Mucosa of rectum (tissue), 2 donors: Measurements from ENCODE around the gene SETD2.

Experiments
- H3K27ac ChIP-seq, 2 donors: one replicate each; pipeline ENCODE4 v1.7.0; 2013; ENCODE audit warnings: inconsistent platforms in 2 of 2, low read depth in 2 of 2, low read length in 2 of 2
- H3K27me3 ChIP-seq, 2 donors: one replicate each; pipeline ENCODE4 v1.7.0; 2013; ENCODE audit warnings: low read length in 2 of 2; ENCODE audit not compliant: control insufficient read depth in 2 of 2, insufficient read depth in 2 of 2
- H3K36me3 ChIP-seq, 2 donors: one replicate each; pipeline ENCODE4 v1.7.0; 2013; ENCODE audit warnings: low read length in 2 of 2; ENCODE audit not compliant: control insufficient read depth in 2 of 2, insufficient read depth in 2 of 2
- H3K4me1 ChIP-seq, 2 donors: one replicate each; pipeline ENCODE4 v1.7.0; 2013; ENCODE audit warnings: low read length in 2 of 2, mild to moderate bottlenecking in 1 of 2; ENCODE audit not compliant: control insufficient read depth in 2 of 2, insufficient read depth in 2 of 2
- H3K4me3 ChIP-seq, 2 donors: one replicate each; pipeline ENCODE4 v1.7.0; 2013; ENCODE audit warnings: low read length in 2 of 2
- H3K9ac ChIP-seq, 2 donors: one replicate each; pipeline ENCODE4 v1.7.0; 2013; ENCODE audit warnings: low read length in 2 of 2, low read depth in 1 of 2, mild to moderate bottlenecking in 1 of 2
- H3K9me3 ChIP-seq, 2 donors: one replicate each; pipeline ENCODE4 v1.7.0; 2013; ENCODE audit warnings: low read length in 2 of 2; ENCODE audit not compliant: control insufficient read depth in 2 of 2
- donor health status: healthy.
- donor health status: Normal muscosa, but diverticular disease.

SETD2 gene

DNA sequence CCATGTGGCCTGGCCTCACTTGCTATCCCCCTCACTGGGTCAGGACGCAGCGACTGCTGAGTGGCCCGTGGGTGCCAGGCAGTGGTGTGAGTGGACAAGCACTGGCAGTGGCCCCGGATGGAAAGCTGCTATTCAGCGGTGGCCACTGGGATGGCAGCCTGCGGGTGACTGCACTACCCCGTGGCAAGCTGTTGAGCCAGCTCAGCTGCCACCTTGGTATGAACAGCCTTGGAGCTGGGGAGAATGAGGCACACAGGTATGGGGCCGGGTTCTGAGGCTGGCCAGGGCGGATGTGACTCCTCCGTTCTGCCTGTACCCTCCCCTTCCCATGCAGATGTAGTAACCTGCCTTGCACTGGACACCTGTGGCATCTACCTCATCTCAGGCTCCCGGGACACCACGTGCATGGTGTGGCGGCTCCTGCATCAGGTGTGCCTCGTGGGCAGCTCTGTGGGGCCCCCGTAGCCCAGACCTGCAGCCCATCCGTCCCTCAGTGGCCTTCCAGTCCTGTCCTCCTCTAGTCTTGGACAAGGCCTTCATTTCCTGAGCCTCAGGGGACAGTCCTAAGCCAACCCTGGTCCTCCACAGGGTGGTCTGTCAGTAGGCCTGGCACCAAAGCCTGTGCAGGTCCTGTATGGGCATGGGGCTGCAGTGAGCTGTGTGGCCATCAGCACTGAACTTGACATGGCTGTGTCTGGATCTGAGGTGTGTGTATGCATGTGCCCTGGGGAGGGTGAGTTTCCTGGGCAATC is 156.3 kb downstream of the SETD2 start:
- H3K36me3 ChIP-seq: peaks cover 37 to 46% of the 10 kb centered on the region in 2 donors
- no peaks in the 10 kb centered on the region for H3K4me1 ChIP-seq
- H3K9ac ChIP-seq: no peak overlapping the region
- no peaks in the 10 kb centered on the region for H3K9me3 ChIP-seq
- H3K27ac ChIP-seq: no peak overlapping the region
- H3K27me3 ChIP-seq: no peaks in the 10 kb centered on the region
- H3K4me3 ChIP-seq: no peak overlapping the region

DNA sequence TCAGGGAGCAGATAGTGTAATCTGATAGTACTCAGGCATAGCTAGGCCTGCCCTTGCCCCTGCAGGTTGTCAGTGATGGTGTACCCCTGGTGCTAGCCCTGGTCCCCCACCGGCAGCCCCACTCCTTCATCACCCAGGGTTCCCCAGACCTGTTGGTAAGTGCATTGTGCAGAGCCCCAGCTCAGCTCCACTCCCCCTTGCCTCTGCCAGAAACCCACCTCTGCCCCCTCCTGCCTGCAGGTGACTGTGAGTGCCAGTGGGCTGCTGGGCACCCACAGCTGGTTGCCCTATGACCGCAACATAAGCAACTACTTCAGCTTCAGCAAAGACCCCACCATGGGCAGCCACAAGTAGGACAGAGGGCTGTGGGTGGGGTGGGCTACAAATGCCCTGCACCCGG is 156.9 kb downstream of the SETD2 start:
- Histone ChIP-seq H3K9me3 (no peaks in the 10 kb centered on the region), H3K9ac (no peak overlapping the region), H3K4me3 (no peak overlapping the region), H3K36me3 (peaks cover 42 to 51% of the 10 kb centered on the region in 2 donors), H3K4me1 (no peaks in the 10 kb centered on the region), H3K27ac (no peak overlapping the region), H3K27me3 (no peaks in the 10 kb centered on the region)

DNA sequence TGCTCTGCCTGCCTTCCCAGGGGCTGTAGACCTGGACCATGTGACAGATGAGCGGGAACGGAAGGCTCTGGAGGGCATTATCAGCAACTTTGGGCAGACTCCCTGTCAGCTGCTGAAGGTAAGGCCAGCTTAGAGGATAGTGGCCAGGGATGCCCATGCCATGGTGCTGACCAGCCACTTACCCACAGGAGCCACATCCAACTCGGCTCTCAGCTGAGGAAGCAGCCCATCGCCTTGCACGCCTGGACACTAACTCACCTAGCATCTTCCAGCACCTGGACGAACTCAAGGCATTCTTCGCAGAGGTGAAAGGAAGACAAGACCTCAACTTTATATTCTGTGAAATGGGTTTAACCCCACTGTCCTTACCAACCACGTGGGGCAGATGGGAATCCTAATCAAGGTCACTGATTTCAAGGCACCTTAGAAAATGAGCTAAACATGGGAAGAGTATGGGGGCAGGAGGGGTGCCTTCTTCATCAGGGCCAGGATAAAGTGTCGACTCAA is 157.7 kb downstream of the SETD2 start:
- no peak overlapping the region for H3K27ac ChIP-seq
- no peak overlapping the region for H3K4me3 ChIP-seq
- H3K36me3 ChIP-seq: peaks cover 50 to 59% of the 10 kb centered on the region in 2 donors
- H3K9me3 ChIP-seq: no peaks in the 10 kb centered on the region
- no peaks in the 10 kb centered on the region for H3K4me1 ChIP-seq
- H3K9ac ChIP-seq: no peak overlapping the region
- H3K27me3 ChIP-seq: no peaks in the 10 kb centered on the region

DNA sequence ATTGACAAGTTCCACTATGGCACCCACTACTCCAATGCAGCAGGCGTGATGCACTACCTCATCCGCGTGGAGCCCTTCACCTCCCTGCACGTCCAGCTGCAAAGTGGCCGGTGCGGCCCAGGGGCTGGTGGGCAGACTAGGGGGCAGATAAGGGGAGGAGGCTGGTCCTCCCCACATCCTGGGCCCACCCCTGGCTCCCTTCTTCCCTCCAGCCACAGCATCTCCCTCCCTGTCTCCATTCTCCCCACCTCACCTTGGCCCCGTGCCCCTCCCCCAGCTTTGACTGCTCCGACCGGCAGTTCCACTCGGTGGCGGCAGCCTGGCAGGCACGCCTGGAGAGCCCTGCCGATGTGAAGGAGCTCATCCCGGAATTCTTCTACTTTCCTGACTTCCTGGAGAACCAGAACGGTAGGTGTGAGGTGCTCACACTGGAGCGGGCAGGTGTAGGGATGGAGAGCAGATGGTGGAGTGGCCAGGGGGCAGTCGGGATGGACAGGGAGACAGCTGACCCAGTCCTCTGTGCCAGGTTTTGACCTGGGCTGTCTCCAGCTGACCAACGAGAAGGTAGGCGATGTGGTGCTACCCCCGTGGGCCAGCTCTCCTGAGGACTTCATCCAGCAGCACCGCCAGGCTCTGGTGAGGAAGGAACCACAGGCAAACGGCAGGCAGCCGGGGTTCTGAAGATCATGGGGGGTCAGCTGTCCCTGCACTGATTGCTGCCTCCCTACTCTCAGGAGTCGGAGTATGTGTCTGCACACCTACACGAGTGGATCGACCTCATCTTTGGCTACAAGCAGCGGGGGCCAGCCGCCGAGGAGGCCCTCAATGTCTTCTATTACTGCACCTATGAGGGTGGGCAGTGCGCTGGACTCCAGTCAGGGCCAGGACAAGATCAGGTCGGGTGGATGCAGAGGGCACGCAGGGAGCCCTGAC is 158.4 kb downstream of the SETD2 start:
- peaks cover 54 to 66% of the 10 kb centered on the region in 2 donors for H3K36me3 ChIP-seq
- H3K9ac ChIP-seq: no peak overlapping the region

DNA sequence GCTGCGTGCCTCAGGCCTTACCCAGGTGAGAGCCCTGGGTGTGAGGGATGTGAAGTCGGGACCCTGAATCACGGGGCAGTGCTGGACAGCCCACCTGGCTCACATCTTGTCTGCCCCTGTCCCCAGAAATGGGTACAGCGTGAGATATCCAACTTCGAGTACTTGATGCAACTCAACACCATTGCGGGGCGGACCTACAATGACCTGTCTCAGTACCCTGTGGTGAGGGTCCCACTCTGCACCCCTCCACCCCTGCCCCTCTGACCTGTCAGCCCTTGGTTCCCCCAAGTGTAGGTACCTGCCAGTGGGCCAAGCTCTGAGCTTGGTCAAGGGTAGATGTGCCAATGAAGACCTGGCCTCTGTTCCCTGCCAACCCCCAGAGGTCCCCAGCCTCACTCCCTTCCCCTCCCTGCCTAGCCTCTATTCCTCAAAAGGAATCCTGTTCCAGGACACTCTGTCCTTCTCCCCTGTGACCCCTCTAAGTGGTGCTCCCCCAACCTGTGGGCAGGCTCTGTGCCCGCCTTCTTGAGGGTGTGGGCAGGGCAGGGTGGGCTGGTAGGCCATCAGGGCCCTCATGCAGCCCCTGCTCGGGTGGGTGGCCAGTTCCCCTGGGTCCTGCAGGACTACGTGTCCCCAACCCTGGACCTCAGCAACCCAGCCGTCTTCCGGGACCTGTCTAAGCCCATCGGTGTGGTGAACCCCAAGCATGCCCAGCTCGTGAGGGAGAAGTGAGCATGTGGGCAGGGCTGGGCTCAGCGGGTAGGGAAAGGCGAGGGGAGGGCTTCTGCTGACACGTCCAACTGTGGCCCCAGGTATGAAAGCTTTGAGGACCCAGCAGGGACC is 159.3 kb downstream of the SETD2 start:
- H3K4me3 ChIP-seq: no peak overlapping the region

More for the DNA sequence above, 158.4 kb downstream of the SETD2 start:
- H3K27ac ChIP-seq: no peak overlapping the region
- H3K27me3 ChIP-seq: no peaks in the 10 kb centered on the region
- no peaks in the 10 kb centered on the region for H3K9me3 ChIP-seq
- H3K4me3 ChIP-seq: no peak overlapping the region
- H3K4me1 ChIP-seq: no peaks in the 10 kb centered on the region

DNA sequence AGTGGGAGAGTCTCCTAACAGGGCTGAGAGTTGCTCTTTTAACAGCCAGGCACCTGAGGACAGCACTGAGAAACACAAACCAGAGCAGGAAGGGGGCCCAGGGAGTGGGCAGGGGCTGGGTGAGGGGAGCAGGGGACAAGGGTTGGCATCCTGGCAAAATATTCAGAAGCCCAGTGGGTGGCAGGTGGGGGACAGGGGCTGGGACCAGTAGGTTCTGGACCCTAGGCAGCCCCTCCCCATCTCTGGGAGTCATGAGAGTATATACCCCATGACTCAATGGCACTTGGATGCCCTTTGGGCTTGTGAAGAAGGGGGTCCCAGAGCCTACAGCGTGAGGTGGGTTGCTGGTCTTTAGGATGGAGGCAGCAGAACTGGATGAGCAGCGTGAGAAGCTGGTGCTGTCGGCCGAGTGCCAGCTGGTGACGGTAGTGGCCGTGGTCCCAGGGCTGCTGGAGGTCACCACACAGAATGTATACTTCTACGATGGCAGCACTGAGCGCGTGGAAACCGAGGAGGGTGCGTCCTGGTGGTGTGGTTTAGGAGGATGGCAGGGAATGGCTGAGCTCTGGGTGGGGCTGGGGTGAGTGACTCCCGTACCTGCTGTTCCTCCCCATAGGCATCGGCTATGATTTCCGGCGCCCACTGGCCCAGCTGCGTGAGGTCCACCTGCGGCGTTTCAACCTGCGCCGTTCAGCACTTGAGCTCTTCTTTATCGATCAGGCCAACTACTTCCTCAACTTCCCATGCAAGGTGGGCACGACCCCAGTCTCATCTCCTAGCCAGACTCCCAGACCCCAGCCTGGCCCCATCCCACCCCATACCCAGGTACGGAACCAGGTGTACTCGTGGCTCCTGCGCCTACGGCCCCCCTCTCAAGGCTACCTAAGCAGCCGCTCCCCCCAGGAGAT is 160.2 kb downstream of the SETD2 start:
- no peak overlapping the region for H3K9ac ChIP-seq
- H3K9me3 ChIP-seq: no peaks in the 10 kb centered on the region
- peaks cover 58 to 82% of the 10 kb centered on the region in 2 donors for H3K36me3 ChIP-seq
- H3K4me3 ChIP-seq: no peak overlapping the region
- H3K4me1 ChIP-seq: no peaks in the 10 kb centered on the region
- H3K27ac ChIP-seq: no peak overlapping the region
- H3K27me3 ChIP-seq: no peaks in the 10 kb centered on the region

More for the DNA sequence above, 159.3 kb downstream of the SETD2 start:
- no peaks in the 10 kb centered on the region for H3K9me3 ChIP-seq
- peaks cover 58 to 75% of the 10 kb centered on the region in 2 donors for H3K36me3 ChIP-seq
- H3K27ac ChIP-seq: no peak overlapping the region
- no peak overlapping the region for H3K9ac ChIP-seq
- H3K4me1 ChIP-seq: no peaks in the 10 kb centered on the region
- no peaks in the 10 kb centered on the region for H3K27me3 ChIP-seq

DNA sequence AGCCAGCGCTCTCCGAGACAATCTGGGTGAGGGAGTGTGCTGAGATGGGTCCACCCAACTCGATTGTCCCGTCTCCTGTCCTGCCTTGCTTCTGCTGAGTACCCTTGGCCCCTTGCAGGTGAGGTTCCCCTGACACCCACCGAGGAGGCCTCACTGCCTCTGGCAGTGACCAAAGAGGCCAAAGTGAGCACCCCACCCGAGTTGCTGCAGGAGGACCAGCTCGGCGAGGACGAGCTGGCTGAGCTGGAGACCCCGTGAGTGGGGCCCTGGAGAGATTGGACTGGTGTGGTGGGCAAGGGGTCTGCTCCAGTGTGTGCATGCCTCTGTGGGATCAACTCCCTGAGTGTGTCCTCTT is 160.9 kb downstream of the SETD2 start:
- no peaks in the 10 kb centered on the region for H3K9me3 ChIP-seq
- no peak overlapping the region for H3K9ac ChIP-seq
- no peaks in the 10 kb centered on the region for H3K4me1 ChIP-seq
- no peak overlapping the region for H3K27ac ChIP-seq
- H3K4me3 ChIP-seq: no peak overlapping the region
- no peaks in the 10 kb centered on the region for H3K27me3 ChIP-seq
- H3K36me3 ChIP-seq: peaks cover 58 to 82% of the 10 kb centered on the region in 2 donors

DNA sequence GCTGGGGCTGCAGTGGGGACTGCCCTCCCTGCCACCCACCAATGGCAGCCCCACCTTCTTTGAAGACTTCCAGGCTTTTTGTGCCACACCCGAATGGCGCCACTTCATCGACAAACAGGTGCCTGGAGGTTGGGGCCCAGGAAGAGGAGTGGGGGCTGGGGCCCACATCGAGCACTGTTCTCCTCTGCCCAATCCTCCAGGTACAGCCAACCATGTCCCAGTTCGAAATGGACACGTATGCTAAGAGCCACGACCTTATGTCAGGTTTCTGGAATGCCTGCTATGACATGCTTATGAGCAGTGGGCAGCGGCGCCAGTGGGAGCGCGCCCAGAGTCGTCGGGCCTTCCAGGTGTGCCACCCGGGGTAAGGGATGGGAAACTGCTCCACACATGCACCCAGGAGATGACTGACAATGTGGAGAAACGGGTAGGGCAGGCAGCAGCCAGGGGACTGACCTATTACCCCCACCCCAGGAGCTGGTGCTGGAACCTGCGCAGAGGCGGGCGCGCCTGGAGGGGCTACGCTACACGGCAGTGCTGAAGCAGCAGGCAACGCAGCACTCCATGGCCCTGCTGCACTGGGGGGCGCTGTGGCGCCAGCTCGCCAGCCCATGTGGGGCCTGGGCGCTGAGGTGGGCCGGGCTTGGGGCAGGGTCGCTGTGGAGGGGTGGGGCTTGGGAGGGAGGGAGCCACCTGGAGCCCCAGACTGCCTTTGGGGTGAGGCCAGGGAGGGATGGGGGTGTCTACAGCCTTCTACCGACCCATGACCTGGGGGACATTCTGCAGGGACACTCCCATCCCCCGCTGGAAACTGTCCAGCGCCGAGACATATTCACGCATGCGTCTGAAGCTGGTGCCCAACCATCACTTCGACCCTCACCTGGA is 161.5 kb downstream of the SETD2 start:
- Histone ChIP-seq H3K27me3 (no peaks in the 10 kb centered on the region), H3K4me3 (no peak overlapping the region), H3K9ac (no peak overlapping the region), H3K9me3 (no peaks in the 10 kb centered on the region), H3K36me3 (peaks cover 57 to 80% of the 10 kb centered on the region in 2 donors), H3K4me1 (no peaks in the 10 kb centered on the region), H3K27ac (no peak overlapping the region)
